Parathyroid adenoma (tissue), 2 donors: Measurements from ENCODE around the gene PAFAH2.

ENCODE experiments used
- H2AFZ ChIP-seq: fragments of 300-600 bp; sonication (generic); one replicate; pipeline ENCODE4 v1.7.0; 2017; ENCODE audit warnings: antibody characterized with exemption, mild to moderate bottlenecking
- H3K27ac ChIP-seq: fragments of 300-600 bp; sonication (generic); one replicate; pipeline ENCODE4 v1.7.0; 2017
- H3K27me3 ChIP-seq: fragments of 300-600 bp; sonication (generic); one replicate; pipeline ENCODE4 v1.7.0; 2017; ENCODE audit warnings: low read length; ENCODE audit not compliant: control insufficient read depth, insufficient read depth
- H3K36me3 ChIP-seq: fragments of 300-600 bp; sonication (generic); one replicate; pipeline ENCODE4 v1.7.0; 2017; ENCODE audit warnings: low read length; ENCODE audit not compliant: control insufficient read depth, insufficient read depth
- H3K4me1 ChIP-seq: fragments of 300-600 bp; sonication (generic); one replicate; pipeline ENCODE4 v1.7.0; 2017; ENCODE audit warnings: control low read depth
- H3K4me2 ChIP-seq: fragments of 300-600 bp; sonication (generic); one replicate; pipeline ENCODE4 v1.7.0; 2017; ENCODE audit warnings: low read length
- H3K4me3 ChIP-seq: fragments of 300-600 bp; sonication (generic); one replicate; pipeline ENCODE4 v1.7.0; 2017; ENCODE audit warnings: low read depth, low read length
- H3K79me2 ChIP-seq: fragments of 300-600 bp; sonication (generic); one replicate; pipeline ENCODE4 v1.7.0; 2017; ENCODE audit warnings: control low read depth
- H3K9ac ChIP-seq: fragments of 300-600 bp; sonication (generic); one replicate; pipeline ENCODE4 v1.7.0; 2017; ENCODE audit warnings: mild to moderate bottlenecking
- H3K9me3 ChIP-seq: fragments of 300-600 bp; sonication (generic); one replicate; pipeline ENCODE4 v1.7.0; 2017; ENCODE audit warnings: low read length; ENCODE audit not compliant: control insufficient read depth
- CTCF ChIP-seq: fragments of 300-600 bp; sonication (generic); IDR thresholded peaks from one replicate; pipeline ENCODE4 v1.7.0; 2017; ENCODE audit warnings: antibody characterized with exemption, mild to moderate bottlenecking
- donor health status: primary hyperparathyroidism.

The PAFAH2 gene

GRCh38 chr1:26031196-26031595 lies 33.3 kb upstream of the PAFAH2 start:
- Histone ChIP-seq H3K4me1 (peaks cover 2% of the 10 kb centered on the region), H3K9me3 (no peaks in the 10 kb centered on the region), H3K9ac (no peak overlapping the region), H3K27me3 (no peaks in the 10 kb centered on the region), H3K79me2 (no peaks in the 10 kb centered on the region), H3K4me3 (no peak overlapping the region), H3K27ac (no peak overlapping the region), H3K36me3 (no peaks in the 10 kb centered on the region), H3K4me2 (no peak overlapping the region), H2AFZ (no peak overlapping the region)
- TF ChIP-seq CTCF = no peak

GRCh38 chr1:26029864-26030481 lies 32.1 kb upstream of the PAFAH2 start:
- Histone ChIP-seq H3K9ac (no peak overlapping the region), H3K4me1 (no peaks in the 10 kb centered on the region), H3K27ac (no peak overlapping the region), H3K79me2 (no peaks in the 10 kb centered on the region), H3K9me3 (no peaks in the 10 kb centered on the region), H2AFZ (no peak overlapping the region), H3K27me3 (no peaks in the 10 kb centered on the region), H3K36me3 (no peaks in the 10 kb centered on the region), H3K4me2 (no peak overlapping the region), H3K4me3 (no peak overlapping the region)
- TF ChIP-seq CTCF = no peak

GRCh38 chr1:26029054-26029863 lies 31.4 kb upstream of the PAFAH2 start:
- Histone ChIP-seq H3K4me1 (no peaks in the 10 kb centered on the region), H3K4me3 (no peak overlapping the region), H2AFZ (no peak overlapping the region), H3K27me3 (no peaks in the 10 kb centered on the region), H3K36me3 (no peaks in the 10 kb centered on the region), H3K27ac (no peak overlapping the region), H3K9ac (no peak overlapping the region), H3K79me2 (no peaks in the 10 kb centered on the region), H3K9me3 (no peaks in the 10 kb centered on the region), H3K4me2 (no peak overlapping the region)
- no peak for TF ChIP-seq CTCF

- Histone ChIP-seq H3K4me1 (no peaks in the 10 kb centered on the region), H3K27ac (no peak overlapping the region), H3K4me3 (no peak overlapping the region), H2AFZ (no peak overlapping the region), H3K79me2 (no peaks in the 10 kb centered on the region), H3K9ac (no peak overlapping the region), H3K27me3 (no peaks in the 10 kb centered on the region), H3K9me3 (no peaks in the 10 kb centered on the region), H3K4me2 (no peak overlapping the region), H3K36me3 (no peaks in the 10 kb centered on the region)
- no peak for TF ChIP-seq CTCF
Measured at GRCh38 chr1:26028490-26028980, 30.7 kb upstream of the PAFAH2 start.
